Measurements from ENCODE around the gene ATP6V0E2. TPM values are rescaled to one million over a fixed set of nuclear protein-coding genes. Genes with fewer than 3 reads are reported as not detected.

ATP6V0E2 gene
- total RNA-seq, 1 experiment from 2014 or later: 19.0 TPM

DNA sequence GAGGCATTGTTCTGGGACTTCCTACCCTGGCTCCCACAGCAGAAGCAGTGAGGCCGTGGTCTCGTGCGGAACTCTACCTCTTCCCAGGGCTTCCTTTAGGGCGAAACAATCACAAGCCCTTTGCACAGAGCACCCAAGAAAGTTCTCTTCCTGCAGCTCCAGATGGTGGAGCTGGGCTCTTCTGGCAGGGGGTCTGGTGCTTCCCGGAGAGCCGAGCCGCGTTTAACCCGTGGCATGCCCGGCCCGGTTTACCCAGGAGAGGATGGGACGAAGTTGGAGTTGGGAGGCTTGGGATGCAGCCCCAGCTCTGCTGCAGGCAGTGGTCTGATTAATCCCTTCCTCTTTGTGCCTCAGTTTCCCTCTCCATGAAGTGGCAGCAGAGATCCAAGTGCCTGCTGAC lies 9.0 kb upstream of the ATP6V0E2 start:
- no peaks in the 10 kb centered on the region; a peak in 1 of 4 replicates for H3K4me1 Mint-ChIP-seq
- no peaks in the 10 kb centered on the region for H3K23me2 ChIP-seq (ENCODE audit: insufficient read length, low read depth, low read length, poor library complexity, severe bottlenecking)
- no peak overlapping the region for H3K56ac ChIP-seq (ENCODE audit: insufficient read length, low read depth, low read length)
- no peak for DNase-seq
- H2AFZ ChIP-seq (ENCODE audit: low read length): no peak overlapping the region
- H3K4me2 ChIP-seq (ENCODE audit: insufficient read depth, insufficient read length, low read length): no peak overlapping the region
- no peak overlapping the region for H3K27ac Mint-ChIP-seq
- no peak overlapping the region for H2BK120ac ChIP-seq (ENCODE audit: low read depth, low read length, poor library complexity, severe bottlenecking)
- no peak overlapping the region for H2BK15ac ChIP-seq (ENCODE audit: low read depth, low read length)
- H3K9ac ChIP-seq (ENCODE audit: extremely low read depth, insufficient read length, low read length): no peak overlapping the region
- no peak overlapping the region for H3T11ph ChIP-seq (ENCODE audit: low read length)
- no peak overlapping the region for H3K27ac ChIP-seq (ENCODE audit: insufficient read length, low read depth, low read length)
- TF ChIP-seq, protein P1, sequence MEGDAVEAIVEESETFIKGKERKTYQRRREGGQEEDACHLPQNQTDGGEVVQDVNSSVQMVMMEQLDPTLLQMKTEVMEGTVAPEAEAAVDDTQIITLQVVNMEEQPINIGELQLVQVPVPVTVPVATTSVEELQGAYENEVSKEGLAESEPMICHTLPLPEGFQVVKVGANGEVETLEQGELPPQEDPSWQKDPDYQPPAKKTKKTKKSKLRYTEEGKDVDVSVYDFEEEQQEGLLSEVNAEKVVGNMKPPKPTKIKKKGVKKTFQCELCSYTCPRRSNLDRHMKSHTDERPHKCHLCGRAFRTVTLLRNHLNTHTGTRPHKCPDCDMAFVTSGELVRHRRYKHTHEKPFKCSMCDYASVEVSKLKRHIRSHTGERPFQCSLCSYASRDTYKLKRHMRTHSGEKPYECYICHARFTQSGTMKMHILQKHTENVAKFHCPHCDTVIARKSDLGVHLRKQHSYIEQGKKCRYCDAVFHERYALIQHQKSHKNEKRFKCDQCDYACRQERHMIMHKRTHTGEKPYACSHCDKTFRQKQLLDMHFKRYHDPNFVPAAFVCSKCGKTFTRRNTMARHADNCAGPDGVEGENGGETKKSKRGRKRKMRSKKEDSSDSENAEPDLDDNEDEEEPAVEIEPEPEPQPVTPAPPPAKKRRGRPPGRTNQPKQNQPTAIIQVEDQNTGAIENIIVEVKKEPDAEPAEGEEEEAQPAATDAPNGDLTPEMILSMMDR (conservative IDR thresholded peaks at IDR 0.05): no peak
- H3K4me3 Mint-ChIP-seq: no peak overlapping the region
- no peak overlapping the region for H3K4ac ChIP-seq (ENCODE audit: low read depth, low read length)
- H2BK12ac ChIP-seq (ENCODE audit: insufficient read length, low read depth, low read length): no peak overlapping the region
- no peak overlapping the region for H4K8ac ChIP-seq (replicated peaks; ENCODE audit: insufficient read length, low read depth, low read length)
- H3K79me1 ChIP-seq (ENCODE audit: insufficient read depth, low read depth, low read length, poor library complexity, severe bottlenecking): no peaks in the 10 kb centered on the region
- no peaks in the 10 kb centered on the region for H3K4me1 ChIP-seq (ENCODE audit: insufficient read depth, low read length)
- no peaks in the 10 kb centered on the region for H3K79me2 ChIP-seq (ENCODE audit: insufficient read depth, low read length)
- no peaks in the 10 kb centered on the region for H3K9me3 ChIP-seq (ENCODE audit: control insufficient read depth, low read depth, low read length)
- H4K91ac ChIP-seq (ENCODE audit: insufficient read length, low read depth, low read length): no peak overlapping the region
- H3K27me3 Mint-ChIP-seq (ENCODE audit: low read depth): peaks cover 23% of the 10 kb centered on the region
- H3K36me3 Mint-ChIP-seq (ENCODE audit: insufficient read depth in 1 of 3, low read depth in 3 of 3): no peaks in the 10 kb centered on the region
- H2BK5ac ChIP-seq (ENCODE audit: insufficient read length, low read length): no peak overlapping the region
- no peaks in the 10 kb centered on the region for H3K9me3 Mint-ChIP-seq
- WGBS (ENCODE audit: extremely low coverage, insufficient read length, low lambda C conversion rate): no CpG with 5 or more reads among the region's 12 CpGs
- no peak overlapping the region for H3K18ac ChIP-seq (ENCODE audit: insufficient read length, low read depth, low read length)
- H2BK20ac ChIP-seq (ENCODE audit: low read depth, low read length, poor library complexity, severe bottlenecking): no peak overlapping the region
- H4K20me1 ChIP-seq (ENCODE audit: control insufficient read depth, insufficient read depth, insufficient read length): no peaks in the 10 kb centered on the region
- H4K5ac ChIP-seq (ENCODE audit: insufficient read length, low read depth, low read length): no peak overlapping the region
- no peak overlapping the region; the same call in 1 of the 2 replicates for H3K14ac ChIP-seq (ENCODE audit: insufficient read depth, low read length)
- H3K27me3 ChIP-seq (ENCODE audit: insufficient read depth, low read length): no peaks in the 10 kb centered on the region
- H2AK5ac ChIP-seq (ENCODE audit: insufficient read length, low read length): no peak overlapping the region
- no peak overlapping the region for H3K23ac ChIP-seq (ENCODE audit: insufficient read length, low read depth, low read length)
